ENCODE data around the gene LPP.

GRCh38 chr3:188624828-188625227 is 470.9 kb downstream of the LPP start:
- TF ChIP-seq POLR2A (IDR thresholded peaks at IDR 0.05; ENCODE audit: low read depth, low read length) (no peak), POLR2AphosphoS5 (IDR thresholded peaks at IDR 0.05; ENCODE audit: low read depth, low read length) (no peak), TAF1 (IDR thresholded peaks at IDR 0.05; ENCODE audit: low read depth, low read length) (no peak), SPI1 (IDR thresholded peaks at IDR 0.05; ENCODE audit: low read depth, low read length) (no peak), PAX5 (IDR thresholded peaks at IDR 0.05; ENCODE audit: insufficient read depth, low read length, severe bottlenecking) (no peak)

Measured in GM12891 (cell line).